SK-N-SH treated with all-trans-retinoic acid at 6 μM for 48 hours (cell line): ENCODE data around the gene OR10G6.

Experiments
- ATAC-seq: fragments of 200-7000 bp; cut with Tn5 transposase; 3 replicates; pipeline ENCODE4 v1.9.1; 2020; ENCODE audit warnings: mild to moderate bottlenecking, moderate library complexity
- ARNTL ChIP-seq: fragments of 450-650 bp; formaldehyde crosslinking; IDR thresholded peaks from 2 replicates; pipeline ENCODE4 v1.5.0; 2020; ENCODE audit warnings: low read depth, mild to moderate bottlenecking, moderate library complexity, borderline replicate concordance
- CREB5 ChIP-seq: fragments of 250-450 bp; sonication (Bioruptor Pico); IDR thresholded peaks from 2 replicates; pipeline ENCODE4 v1.5.1; 2020; ENCODE audit warnings: low read depth, mild to moderate bottlenecking, moderate library complexity
- CSDC2 ChIP-seq: fragments of 250-450 bp; sonication (Bioruptor Pico); IDR thresholded peaks from 2 replicates; pipeline ENCODE4 v1.5.0; 2020; ENCODE audit warnings: mild to moderate bottlenecking, moderate library complexity
- ESRRG ChIP-seq: fragments of 250-450 bp; sonication (Bioruptor Pico); IDR thresholded peaks from 2 replicates; pipeline ENCODE4 v1.6.1; 2021; ENCODE audit warnings: mild to moderate bottlenecking
- ISL1 ChIP-seq: fragments of 250-450 bp; sonication (Bioruptor Pico); IDR thresholded peaks from 2 replicates; pipeline ENCODE4 v2.1.2; 2022; ENCODE audit warnings: mild to moderate bottlenecking, moderate library complexity
- OSR1 ChIP-seq: fragments of 250-450 bp; sonication (Bioruptor Pico); IDR thresholded peaks from 2 replicates; pipeline ENCODE4 v1.8.0; 2022; ENCODE audit warnings: moderate library complexity, mild to moderate bottlenecking, inconsistent platforms
- PATZ1 ChIP-seq: fragments of 250-450 bp; sonication (Bioruptor Pico); IDR thresholded peaks from 2 replicates; pipeline ENCODE4 v1.8.0; 2020; ENCODE audit warnings: mild to moderate bottlenecking, moderate library complexity, borderline replicate concordance
- POU6F1 ChIP-seq: fragments of 250-450 bp; sonication (Bioruptor Pico); IDR thresholded peaks from 2 replicates; pipeline ENCODE4 v1.8.0; 2021; ENCODE audit warnings: low read depth, mild to moderate bottlenecking, moderate library complexity, borderline replicate concordance
- PPARA ChIP-seq: fragments of 250-450 bp; sonication (Bioruptor Pico); IDR thresholded peaks from 2 replicates; pipeline ENCODE4 v1.5.0; 2020; ENCODE audit warnings: mild to moderate bottlenecking, borderline replicate concordance
- RARB ChIP-seq: fragments of 250-450 bp; sonication (Bioruptor Pico); IDR thresholded peaks from 2 replicates; pipeline ENCODE4 v1.8.0; 2021; ENCODE audit warnings: mild to moderate bottlenecking, moderate library complexity
- TCF4 ChIP-seq: fragments of 250-450 bp; sonication (Bioruptor Pico); IDR thresholded peaks from 2 replicates; pipeline ENCODE4 v1.8.0; 2021; ENCODE audit warnings: mild to moderate bottlenecking, moderate library complexity, borderline replicate concordance
- TOX ChIP-seq: fragments of 250-450 bp; sonication (Bioruptor Pico); IDR thresholded peaks from 2 replicates; pipeline ENCODE4 v1.8.0; 2021; ENCODE audit warnings: mild to moderate bottlenecking, moderate library complexity, borderline replicate concordance
- TSHZ2 ChIP-seq: fragments of 250-450 bp; sonication (Bioruptor Pico); IDR thresholded peaks from 2 replicates; pipeline ENCODE4 v1.5.0; 2020; ENCODE audit warnings: mild to moderate bottlenecking, moderate library complexity
- ZFP3 ChIP-seq: fragments of 250-450 bp; sonication (Bioruptor Pico); IDR thresholded peaks from 2 replicates; pipeline ENCODE4 v1.5.0; 2020; ENCODE audit warnings: mild to moderate bottlenecking, moderate library complexity
- ZFP30 ChIP-seq: fragments of 450-650 bp; formaldehyde crosslinking; IDR thresholded peaks from 2 replicates; pipeline ENCODE4 v1.5.0; 2022; ENCODE audit warnings: mild to moderate bottlenecking, moderate library complexity
- ZNF70 ChIP-seq: fragments of 450-650 bp; formaldehyde crosslinking; IDR thresholded peaks from 2 replicates; pipeline ENCODE4 v1.5.0; 2020; ENCODE audit warnings: mild to moderate bottlenecking, moderate library complexity
- ZNF8 ChIP-seq: fragments of 450-650 bp; formaldehyde crosslinking; IDR thresholded peaks from 2 replicates; pipeline ENCODE4 v1.5.0; 2020; ENCODE audit warnings: mild to moderate bottlenecking, moderate library complexity

OR10G6 gene

GRCh38 chr11:123977731-123978347 is 17.1 kb downstream of the OR10G6 start, which contains the start of gene OR10S1:
Gene OR10S1 (minus strand): TSS chr11:123977781. CDS start chr11:123977664, 117 bp downstream.
- no peak for ATAC-seq

GRCh38 chr11:123976770-123977560 is 18.0 kb downstream of the OR10G6 start:
- no peak for ATAC-seq
- TF ChIP-seq OSR1 (CRISPR knock-in tag) (no peak), TCF4 (CRISPR knock-in tag) (no peak), ARNTL (CRISPR knock-in tag) (no peak), RARB (CRISPR knock-in tag) (no peak), ZFP30 (CRISPR knock-in tag) (no peak), PATZ1 (CRISPR knock-in tag) (no peak), POU6F1 (no peak), TOX (CRISPR knock-in tag) (no peak), CSDC2 (CRISPR knock-in tag) (no peak)

More at GRCh38 chr11:123977731-123978347, 17.1 kb downstream of the OR10G6 start, which contains the start of gene OR10S1:
- no peak for TF ChIP-seq CREB5 (CRISPR knock-in tag)
- no peak for TF ChIP-seq POU6F1
- TF ChIP-seq ZNF70 (CRISPR knock-in tag), result no peak
- no peak for TF ChIP-seq CSDC2 (CRISPR knock-in tag)
- no peak for TF ChIP-seq ISL1 (CRISPR knock-in tag)
- TF ChIP-seq OSR1 (CRISPR knock-in tag), result no peak
- TF ChIP-seq TOX (CRISPR knock-in tag), result no peak
- no peak for TF ChIP-seq ZNF8
- TF ChIP-seq ESRRG (CRISPR knock-in tag), result no peak
- no peak for TF ChIP-seq RARB (CRISPR knock-in tag)
- no peak for TF ChIP-seq TSHZ2 (CRISPR knock-in tag)
- TF ChIP-seq PATZ1 (CRISPR knock-in tag), result no peak
- TF ChIP-seq PPARA (CRISPR knock-in tag), result no peak
- TF ChIP-seq ZFP3 (CRISPR knock-in tag), result no peak
